GM19467 (cell line): ENCODE results near the gene FFAR2.
"Not testable (repeated sequence)": the region's sequence is repeated elsewhere in the genome, so short reads cannot be mapped to it uniquely, and the experiment has no call there.

Experiments
- ATAC-seq: cut with Tn5 transposase; IDR thresholded peaks from one replicate; pipeline ENCODE4 v1.9.1; 2021; ENCODE audit warnings: mild to moderate bottlenecking, moderate library complexity; ENCODE audit not compliant: unreplicated experiment

FFAR2 gene

DNA sequence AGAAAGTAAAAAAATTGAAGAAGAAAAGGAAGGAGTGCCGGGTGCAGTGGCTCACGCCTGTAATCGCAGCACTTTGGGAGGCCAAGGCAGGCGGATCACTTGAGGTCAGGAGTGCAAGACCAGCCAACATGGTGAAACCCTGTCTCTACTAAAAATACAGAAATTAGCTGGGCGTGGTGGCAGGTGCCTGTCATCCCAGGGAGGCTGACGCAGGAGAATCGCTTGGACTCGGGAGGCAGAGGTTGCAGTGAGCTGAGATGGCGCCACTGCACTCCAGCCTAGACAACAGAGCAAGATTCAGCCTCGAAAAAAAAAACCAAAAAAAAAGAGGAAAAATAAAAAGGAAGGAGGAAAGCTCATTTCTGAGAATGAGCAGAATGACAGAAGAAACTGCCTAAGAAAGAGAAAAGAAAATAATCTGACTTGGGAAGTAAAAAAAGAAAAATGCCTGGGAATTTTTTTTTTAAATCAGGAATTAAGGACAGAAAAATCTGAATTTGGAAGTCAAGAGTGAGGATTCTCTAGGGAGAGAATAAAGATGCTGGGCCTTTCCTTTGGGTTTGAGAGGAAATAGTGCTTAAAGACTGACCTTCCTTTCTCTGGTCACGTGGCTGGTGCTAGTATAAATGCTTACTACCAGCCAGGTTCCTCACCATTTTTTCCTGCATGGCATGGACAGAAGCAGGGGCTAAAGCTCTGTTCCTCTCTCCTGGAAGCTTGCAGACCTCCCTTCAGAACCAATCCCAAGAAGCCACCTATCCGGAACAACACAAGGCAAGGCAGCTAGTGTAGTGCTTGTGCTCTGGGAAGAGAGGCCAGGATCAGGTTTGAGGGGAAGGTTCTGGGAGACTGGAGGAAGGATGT lies at the start of gene FFAR2:
Gene FFAR2, plus strand, starts transcription at position 652 of the 864 bp plus-strand sequence. CDS start 1,458 bp downstream, outside the sequence.
- no peak for ATAC-seq

DNA sequence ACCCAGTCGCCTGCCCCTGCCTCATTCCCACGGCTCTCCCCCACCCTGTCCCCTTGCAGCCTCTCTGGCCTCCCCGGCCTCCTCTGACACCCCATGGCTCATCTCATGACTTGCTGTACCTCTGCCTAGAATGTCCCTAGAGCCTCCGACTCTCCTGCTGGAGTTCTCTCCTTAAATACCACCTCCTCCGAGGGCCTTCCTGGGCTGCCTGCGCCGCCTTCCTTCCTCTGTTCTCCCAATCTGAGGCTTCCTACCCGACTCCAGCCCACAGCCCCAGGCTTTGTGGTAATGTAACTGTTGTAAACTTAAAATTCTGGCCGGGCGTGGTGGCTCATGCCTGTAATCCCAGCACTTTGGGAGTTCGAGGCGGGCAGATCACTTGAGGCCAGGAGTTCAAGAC lies 49.5 kb upstream of the FFAR2 start:
- no peak for ATAC-seq

DNA sequence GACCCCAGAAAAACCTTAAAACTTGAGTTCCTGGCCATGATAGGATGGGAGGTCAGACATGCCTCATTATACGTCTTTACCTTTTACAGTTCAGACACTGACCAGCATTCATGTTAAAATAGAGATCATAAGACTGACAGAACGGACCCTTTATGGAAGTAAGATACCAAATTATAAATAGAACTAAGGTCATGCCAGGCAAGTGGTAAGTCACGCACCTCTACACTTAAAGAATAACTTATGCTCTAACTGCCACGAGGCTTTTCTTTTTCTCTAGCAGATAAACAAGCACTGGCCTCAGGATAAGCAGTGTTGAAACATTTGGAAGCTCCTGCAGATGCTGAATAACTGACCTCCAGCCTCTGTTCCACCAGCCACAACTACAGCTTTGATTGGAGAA lies 48.8 kb upstream of the FFAR2 start:
- ATAC-seq, result no peak

- no peak for ATAC-seq
Measured at GRCh38 chr19:35399948-35400772, 47.9 kb upstream of the FFAR2 start.

DNA sequence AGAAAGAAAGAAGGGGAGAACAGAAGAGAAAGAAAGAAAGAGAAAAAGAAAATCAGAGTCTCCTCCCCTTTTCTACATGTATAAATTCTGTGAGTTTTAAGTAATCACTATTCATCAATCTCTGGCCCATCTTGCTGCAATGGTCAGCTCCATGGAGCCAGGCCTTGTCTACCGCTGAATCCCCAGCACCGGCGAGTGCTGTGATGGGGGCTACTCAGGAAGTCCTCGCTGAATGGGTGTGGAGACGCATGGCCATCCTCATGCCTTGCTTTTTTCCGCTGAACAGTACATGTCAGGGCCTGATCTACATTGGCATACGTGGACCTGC lies 47.3 kb upstream of the FFAR2 start:
- ATAC-seq, result no peak

- not testable (repeated sequence) for ATAC-seq
Measured at GRCh38 chr19:35401416-35401815, 46.6 kb upstream of the FFAR2 start.

DNA sequence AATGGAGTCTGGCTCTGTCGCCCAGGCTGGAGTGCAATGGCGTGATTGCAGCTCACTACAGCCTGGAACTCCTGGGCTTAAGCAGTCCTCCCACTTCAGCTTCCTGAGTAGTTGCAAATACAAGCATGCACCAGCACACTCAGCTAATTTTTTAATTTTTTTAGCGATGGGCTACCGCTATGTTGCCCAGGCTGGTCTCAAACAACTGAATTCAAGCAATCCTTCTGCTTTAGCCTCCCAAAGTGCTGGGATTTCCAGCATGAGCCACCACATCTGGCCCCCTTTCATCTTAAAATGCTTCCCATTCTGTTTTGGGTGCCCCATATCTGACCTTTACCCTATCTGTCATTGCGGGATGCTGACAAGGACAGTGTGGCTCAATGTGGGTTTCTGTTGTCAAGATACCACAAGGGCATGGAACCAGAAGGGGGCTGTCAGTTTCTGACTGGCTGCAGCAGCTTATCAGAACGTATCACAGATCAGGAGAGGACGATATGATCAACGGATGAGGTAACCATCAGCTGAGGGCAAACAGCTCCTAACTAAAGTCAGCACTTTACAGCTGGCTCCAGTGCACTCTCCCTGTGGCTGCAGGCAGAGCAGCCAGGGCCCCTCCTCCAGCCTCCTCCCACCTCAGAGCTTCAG lies 44.8 kb upstream of the FFAR2 start:
- ATAC-seq, result no peak

- no peak for ATAC-seq
Measured at GRCh38 chr19:35404879-35405622, 43.0 kb upstream of the FFAR2 start.

DNA sequence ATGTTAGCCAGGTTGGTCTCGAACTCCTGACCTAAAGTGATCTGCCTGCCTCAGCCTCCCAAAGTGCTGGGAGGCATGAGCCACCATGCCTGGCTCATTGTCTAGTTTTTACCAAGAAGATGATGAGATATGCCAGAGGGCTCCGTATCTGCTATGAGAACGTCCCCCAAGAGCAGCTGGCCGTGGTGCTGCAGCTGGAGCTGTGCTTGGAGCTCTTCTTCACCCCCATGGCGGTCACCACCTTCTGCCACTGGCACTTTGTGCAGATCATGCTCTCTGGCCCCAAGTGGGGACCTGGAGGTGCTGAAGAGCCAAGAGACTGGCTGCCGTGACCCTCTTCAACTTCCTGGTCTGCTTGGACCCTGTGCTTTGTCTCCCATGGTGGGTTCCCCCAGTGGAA lies 40.4 kb upstream of the FFAR2 start:
- ATAC-seq, result no peak

- ATAC-seq, result no peak
Measured at GRCh38 chr19:35408284-35409171, 39.5 kb upstream of the FFAR2 start.

DNA sequence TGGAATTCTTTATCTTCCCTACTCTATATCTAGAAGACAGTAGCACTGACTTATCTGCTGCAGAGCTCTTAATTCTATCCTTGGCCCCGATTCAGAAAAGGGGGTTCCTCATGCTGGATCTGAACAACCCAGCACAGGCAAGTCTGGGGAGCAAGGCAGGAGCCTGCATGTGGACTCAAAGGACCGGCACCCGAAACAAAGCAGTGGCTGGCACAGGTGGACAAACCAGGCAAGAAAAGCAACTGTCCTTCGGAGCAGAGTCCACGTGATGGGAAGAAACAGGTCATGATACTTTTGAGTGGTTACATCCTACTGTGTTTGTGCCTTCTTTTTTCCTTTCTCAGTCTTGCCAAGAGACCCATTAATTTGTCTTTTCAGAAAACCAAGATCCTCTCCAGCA lies 38.9 kb upstream of the FFAR2 start:
- ATAC-seq, result no peak

DNA sequence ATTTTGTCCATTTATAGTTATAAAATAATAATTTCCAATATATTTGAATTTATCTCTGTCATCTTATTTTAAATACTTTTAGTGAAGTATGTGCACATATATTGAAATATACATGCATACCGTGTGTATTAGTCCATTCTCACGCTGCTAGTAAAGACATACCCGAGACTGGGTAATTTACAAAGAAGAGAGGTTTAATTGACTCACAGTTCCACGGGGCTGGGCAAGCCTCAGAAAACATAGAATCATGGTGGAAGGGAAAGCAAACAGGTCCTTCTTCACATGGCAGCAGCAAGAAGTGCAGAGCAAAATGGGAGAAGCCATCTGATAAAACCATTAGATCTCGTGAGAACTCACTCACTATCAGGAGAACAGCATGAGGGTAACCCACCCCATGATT lies 37.6 kb upstream of the FFAR2 start:
- ATAC-seq, result no peak

GRCh38 chr19:35414442-35414841 lies 33.6 kb upstream of the FFAR2 start:
- ATAC-seq, result no peak

DNA sequence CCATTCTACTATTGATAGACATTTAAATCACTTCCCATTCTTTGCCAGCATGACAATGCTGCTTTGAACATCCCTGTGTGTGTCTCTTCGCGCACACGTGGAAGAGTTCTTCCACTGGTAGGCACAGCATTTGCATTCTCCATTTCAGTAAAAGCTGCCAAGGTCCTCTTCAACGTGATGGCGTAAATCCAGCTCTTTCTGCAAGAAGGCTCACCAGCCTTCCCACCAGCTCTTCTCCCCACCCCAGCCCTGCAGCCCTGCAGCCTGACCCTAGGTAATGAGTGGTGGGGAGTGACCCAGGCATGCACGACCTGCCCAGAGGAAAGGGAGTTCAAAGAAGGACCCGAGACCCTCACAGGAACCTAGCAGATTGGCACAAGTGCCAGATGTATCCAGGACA lies 31.7 kb upstream of the FFAR2 start:
- no peak for ATAC-seq

GRCh38 chr19:35417278-35417677 lies 30.8 kb upstream of the FFAR2 start:
- ATAC-seq, result no peak

GRCh38 chr19:35417713-35418534 lies 30.1 kb upstream of the FFAR2 start:
- no peak for ATAC-seq

DNA sequence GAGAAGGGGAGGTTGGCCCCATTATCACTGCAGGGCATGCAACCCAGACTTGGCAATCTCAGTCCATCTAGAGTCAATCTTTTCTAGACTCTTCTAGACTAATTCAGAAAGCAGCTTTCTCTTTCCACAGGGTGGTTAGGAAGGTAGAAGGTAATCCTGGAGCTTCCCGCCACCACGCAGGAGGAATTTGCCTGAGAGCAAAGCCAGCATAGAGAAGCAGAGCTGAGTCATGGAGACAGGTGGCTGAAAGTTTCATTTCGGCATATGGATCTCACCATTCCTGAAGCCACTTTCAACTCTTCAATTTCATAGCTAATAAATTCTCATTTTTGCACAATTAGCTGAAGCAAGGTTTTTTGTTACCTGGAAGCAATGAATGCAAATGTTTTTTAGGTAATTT lies 29.0 kb upstream of the FFAR2 start:
- no peak for ATAC-seq

DNA sequence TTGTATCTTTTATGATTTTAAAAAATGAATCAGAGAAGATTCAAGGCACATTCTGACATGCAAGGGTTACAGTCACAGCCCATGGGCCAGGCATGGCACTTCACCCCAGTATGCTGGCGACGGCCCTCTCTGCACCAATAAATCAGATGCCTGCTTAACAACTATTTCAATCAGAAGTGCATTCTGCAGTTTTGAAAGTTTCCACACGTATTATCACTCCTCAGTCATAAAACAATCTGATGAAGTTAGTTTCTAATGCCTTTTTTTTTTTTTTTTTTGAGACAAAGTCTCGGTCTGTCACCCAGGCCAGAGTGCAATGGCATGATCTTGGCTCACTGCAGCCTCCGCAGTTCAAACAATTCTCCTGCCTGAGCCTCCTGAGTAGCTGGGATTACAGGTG lies 28.3 kb upstream of the FFAR2 start:
- no peak for ATAC-seq

GRCh38 chr19:35421362-35421761 lies 26.7 kb upstream of the FFAR2 start:
- ATAC-seq, result no peak
